ENCODE measurements around the gene NEDD9.

Gene NEDD9

DNA sequence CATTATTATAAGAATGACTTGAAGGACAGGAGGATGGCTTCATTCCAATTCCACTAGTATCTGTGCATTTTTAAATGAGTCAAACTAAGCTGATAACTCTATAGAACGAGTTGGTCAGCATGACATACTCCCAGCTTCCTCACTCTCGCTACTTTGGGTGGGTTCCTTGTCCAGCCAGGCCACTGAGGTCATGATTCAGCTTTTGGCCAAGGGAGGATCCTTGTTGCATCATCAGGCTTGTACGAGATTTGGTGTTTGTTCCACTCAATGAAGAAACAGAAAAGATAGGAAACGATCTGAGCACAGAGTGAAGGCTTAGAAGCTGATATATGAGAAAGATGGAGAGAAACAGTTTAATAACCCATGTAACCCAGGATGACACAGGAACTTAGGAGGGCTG is 19.8 kb downstream of the NEDD9 start (continued):
- TF ChIP-seq ZNF214 (tag by site-specific recombination; IDR thresholded peaks at IDR 0.05; ENCODE audit: borderline replicate concordance): no peak
- TF ChIP-seq ZFP37 (tag by site-specific recombination; IDR thresholded peaks at IDR 0.05): no peak
- no peak for TF ChIP-seq ZNF157 (tag by site-specific recombination; IDR thresholded peaks at IDR 0.05)
- TF ChIP-seq RBAK (tag by site-specific recombination; IDR thresholded peaks at IDR 0.05): no peak
- no peak for TF ChIP-seq ZBTB1 (tag by site-specific recombination; IDR thresholded peaks at IDR 0.05)
- no peak for TF ChIP-seq ZNF629 (tag by site-specific recombination; IDR thresholded peaks at IDR 0.05)

DNA sequence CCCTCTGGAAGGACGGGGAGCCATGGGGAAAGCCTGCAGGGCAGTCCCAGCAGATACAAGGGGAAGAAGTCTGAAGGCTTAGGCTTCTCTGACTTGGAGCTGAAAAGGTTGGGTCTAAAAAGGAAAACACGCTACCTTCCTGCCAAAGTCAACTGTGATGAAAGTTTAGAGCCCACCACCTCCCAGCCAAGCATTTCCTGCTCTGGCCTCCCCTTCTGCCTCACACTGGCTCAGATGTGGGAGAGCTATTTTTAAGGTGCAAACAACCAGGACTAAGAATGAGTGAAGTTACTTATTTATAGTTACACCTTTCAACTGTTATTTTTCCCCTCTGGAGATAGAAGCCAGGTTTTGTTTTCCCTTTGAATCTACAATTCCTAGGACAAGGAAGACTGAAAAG is 21.2 kb downstream of the NEDD9 start:
- Histone ChIP-seq H3K9me3 (ENCODE audit: control insufficient read depth, insufficient read depth, low read depth, low read length) (no peaks in the 10 kb centered on the region), H3K36me3 (ENCODE audit: control insufficient read depth in 2 of 2, insufficient read depth in 1 of 2, low read length in 2 of 2) (peaks cover 0 to 10% of the 10 kb centered on the region in 2 experiments; a peak in 2 of 3 replicates), H3K4me1 (ENCODE audit: control insufficient read depth, insufficient read depth, low read length) (peaks cover 4% of the 10 kb centered on the region), H3K4me3 (ENCODE audit: low read depth, low read length) (no peak overlapping the region), H3K27ac (ENCODE audit: extremely low read depth, low read depth, low read length) (no peak overlapping the region)
- ChIA-PET CTCF (no interaction called here), POLR2A (no interaction called here)
- TF ChIP-seq YY2 (tag by site-specific recombination; IDR thresholded peaks at IDR 0.05) (no peak), ZNF23 (tag by site-specific recombination; IDR thresholded peaks at IDR 0.05; ENCODE audit: borderline replicate concordance) (no peak), ZNF521 (tag by site-specific recombination; IDR thresholded peaks at IDR 0.05) (no peak), MEIS1 (CRISPR knock-in tag; IDR thresholded peaks at IDR 0.05; ENCODE audit: borderline replicate concordance) (no peak), ZNF416 (tag by site-specific recombination; IDR thresholded peaks at IDR 0.05) (no peak), ZNF302 (tag by site-specific recombination; IDR thresholded peaks at IDR 0.05; ENCODE audit: low read depth) (no peak)
- TF ChIP-seq, protein P1, sequence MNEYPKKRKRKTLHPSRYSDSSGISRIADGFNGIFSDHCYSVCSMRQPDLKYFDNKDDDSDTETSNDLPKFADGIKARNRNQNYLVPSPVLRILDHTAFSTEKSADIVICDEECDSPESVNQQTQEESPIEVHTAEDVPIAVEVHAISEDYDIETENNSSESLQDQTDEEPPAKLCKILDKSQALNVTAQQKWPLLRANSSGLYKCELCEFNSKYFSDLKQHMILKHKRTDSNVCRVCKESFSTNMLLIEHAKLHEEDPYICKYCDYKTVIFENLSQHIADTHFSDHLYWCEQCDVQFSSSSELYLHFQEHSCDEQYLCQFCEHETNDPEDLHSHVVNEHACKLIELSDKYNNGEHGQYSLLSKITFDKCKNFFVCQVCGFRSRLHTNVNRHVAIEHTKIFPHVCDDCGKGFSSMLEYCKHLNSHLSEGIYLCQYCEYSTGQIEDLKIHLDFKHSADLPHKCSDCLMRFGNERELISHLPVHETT (tag by site-specific recombination; IDR thresholded peaks at IDR 0.05): no peak
- TF ChIP-seq, protein P2, sequence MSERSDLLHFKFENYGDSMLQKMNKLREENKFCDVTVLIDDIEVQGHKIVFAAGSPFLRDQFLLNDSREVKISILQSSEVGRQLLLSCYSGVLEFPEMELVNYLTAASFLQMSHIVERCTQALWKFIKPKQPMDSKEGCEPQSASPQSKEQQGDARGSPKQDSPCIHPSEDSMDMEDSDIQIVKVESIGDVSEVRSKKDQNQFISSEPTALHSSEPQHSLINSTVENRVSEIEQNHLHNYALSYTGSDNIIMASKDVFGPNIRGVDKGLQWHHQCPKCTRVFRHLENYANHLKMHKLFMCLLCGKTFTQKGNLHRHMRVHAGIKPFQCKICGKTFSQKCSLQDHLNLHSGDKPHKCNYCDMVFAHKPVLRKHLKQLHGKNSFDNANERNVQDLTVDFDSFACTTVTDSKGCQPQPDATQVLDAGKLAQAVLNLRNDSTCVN (tag by site-specific recombination; optimal IDR thresholded peaks at IDR 0.05): no peak

DNA sequence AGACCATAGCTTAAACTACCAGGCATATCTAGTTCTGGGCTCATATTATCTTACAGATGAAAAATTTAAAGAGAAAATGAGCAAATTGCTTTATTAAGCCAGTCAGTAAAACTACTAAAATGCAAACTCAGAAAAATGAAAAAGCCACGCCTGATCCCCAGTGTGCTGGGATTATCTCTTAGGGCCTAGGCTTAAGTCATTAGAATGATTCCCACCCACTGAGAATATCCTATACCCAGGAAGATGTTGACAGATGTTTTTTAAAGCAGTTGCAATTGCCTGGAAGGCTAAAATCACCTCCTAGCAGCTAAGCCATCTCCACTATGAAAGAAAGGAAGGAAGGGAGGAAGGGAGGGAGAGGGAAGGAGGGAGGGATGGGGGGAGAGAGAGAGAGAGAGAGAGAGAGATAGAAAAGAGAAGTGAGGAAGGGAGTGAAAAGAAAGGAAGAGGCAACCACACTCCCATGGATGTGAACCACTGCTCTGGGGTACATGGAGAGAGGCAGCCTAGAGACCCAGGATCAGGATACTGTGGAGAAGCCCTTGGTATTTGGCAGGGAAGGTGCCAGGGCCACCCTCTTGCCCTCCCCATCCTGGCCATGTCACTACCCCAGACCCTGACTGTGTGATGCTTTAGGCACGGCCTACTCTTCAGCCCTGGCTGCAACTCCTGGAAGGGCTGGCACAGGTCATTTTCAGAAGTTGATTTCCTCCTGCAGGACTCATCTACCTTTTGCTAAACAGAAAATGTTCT is 21.9 kb downstream of the NEDD9 start:
- H3K27ac ChIP-seq (ENCODE audit: extremely low read depth, low read depth, low read length): no peak overlapping the region
- H3K4me1 ChIP-seq (ENCODE audit: control insufficient read depth, insufficient read depth, low read length): peaks cover 4% of the 10 kb centered on the region
- no peak for TF ChIP-seq ZNF292 (tag by site-specific recombination; IDR thresholded peaks at IDR 0.05; ENCODE audit: borderline replicate concordance, low read depth)
- TF ChIP-seq, protein P3, sequence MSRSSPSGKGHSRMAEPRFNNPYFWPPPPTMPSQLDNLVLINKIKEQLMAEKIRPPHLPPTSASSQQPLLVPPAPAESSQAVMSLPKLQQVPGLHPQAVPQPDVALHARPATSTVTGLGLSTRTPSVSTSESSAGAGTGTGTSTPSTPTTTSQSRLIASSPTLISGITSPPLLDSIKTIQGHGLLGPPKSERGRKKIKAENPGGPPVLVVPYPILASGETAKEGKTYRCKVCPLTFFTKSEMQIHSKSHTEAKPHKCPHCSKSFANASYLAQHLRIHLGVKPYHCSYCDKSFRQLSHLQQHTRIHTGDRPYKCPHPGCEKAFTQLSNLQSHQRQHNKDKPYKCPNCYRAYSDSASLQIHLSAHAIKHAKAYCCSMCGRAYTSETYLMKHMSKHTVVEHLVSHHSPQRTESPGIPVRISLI (tag by site-specific recombination; IDR thresholded peaks at IDR 0.05): no peak
- TF ChIP-seq SCRT1 (tag by site-specific recombination; IDR thresholded peaks at IDR 0.05; ENCODE audit: borderline replicate concordance): no peak
- TF ChIP-seq ZNF600 (tag by site-specific recombination; IDR thresholded peaks at IDR 0.05): no peak
- no peak for TF ChIP-seq ZNF777 (tag by site-specific recombination; IDR thresholded peaks at IDR 0.05; ENCODE audit: borderline replicate concordance)
- TF ChIP-seq ZNF184 (tag by site-specific recombination; IDR thresholded peaks at IDR 0.05): no peak
- TF ChIP-seq TRIM28 (IDR thresholded peaks at IDR 0.05; ENCODE audit: borderline replicate concordance, low read length): no peak
- TF ChIP-seq GLIS2 (tag by site-specific recombination; IDR thresholded peaks at IDR 0.05): no peak
- TF ChIP-seq FEZF1 (tag by site-specific recombination; IDR thresholded peaks at IDR 0.05): no peak
- TF ChIP-seq EGR2 (tag by site-specific recombination; IDR thresholded peaks at IDR 0.05; ENCODE audit: low read depth): no peak
- no peak for TF ChIP-seq ZNF791 (tag by site-specific recombination; IDR thresholded peaks at IDR 0.05)
- TF ChIP-seq, protein P4, sequence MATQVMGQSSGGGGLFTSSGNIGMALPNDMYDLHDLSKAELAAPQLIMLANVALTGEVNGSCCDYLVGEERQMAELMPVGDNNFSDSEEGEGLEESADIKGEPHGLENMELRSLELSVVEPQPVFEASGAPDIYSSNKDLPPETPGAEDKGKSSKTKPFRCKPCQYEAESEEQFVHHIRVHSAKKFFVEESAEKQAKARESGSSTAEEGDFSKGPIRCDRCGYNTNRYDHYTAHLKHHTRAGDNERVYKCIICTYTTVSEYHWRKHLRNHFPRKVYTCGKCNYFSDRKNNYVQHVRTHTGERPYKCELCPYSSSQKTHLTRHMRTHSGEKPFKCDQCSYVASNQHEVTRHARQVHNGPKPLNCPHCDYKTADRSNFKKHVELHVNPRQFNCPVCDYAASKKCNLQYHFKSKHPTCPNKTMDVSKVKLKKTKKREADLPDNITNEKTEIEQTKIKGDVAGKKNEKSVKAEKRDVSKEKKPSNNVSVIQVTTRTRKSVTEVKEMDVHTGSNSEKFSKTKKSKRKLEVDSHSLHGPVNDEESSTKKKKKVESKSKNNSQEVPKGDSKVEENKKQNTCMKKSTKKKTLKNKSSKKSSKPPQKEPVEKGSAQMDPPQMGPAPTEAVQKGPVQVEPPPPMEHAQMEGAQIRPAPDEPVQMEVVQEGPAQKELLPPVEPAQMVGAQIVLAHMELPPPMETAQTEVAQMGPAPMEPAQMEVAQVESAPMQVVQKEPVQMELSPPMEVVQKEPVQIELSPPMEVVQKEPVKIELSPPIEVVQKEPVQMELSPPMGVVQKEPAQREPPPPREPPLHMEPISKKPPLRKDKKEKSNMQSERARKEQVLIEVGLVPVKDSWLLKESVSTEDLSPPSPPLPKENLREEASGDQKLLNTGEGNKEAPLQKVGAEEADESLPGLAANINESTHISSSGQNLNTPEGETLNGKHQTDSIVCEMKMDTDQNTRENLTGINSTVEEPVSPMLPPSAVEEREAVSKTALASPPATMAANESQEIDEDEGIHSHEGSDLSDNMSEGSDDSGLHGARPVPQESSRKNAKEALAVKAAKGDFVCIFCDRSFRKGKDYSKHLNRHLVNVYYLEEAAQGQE (tag by site-specific recombination; IDR thresholded peaks at IDR 0.05): no peak
- TF ChIP-seq ZNF433 (tag by site-specific recombination; IDR thresholded peaks at IDR 0.05; ENCODE audit: low read depth): no peak
- 0 out of 2 replicates have a peak, but pooled peaks have one; percentile 8 for TF ChIP-seq ZNF596 (tag by site-specific recombination; IDR thresholded peaks at IDR 0.05)

More for the DNA sequence above, 21.9 kb downstream of the NEDD9 start:
- POLR2A ChIA-PET: no interaction called here
- peaks cover 0 to 10% of the 10 kb centered on the region in 2 experiments; a peak in 2 of 3 replicates for H3K36me3 ChIP-seq (ENCODE audit: control insufficient read depth in 2 of 2, insufficient read depth in 1 of 2, low read length in 2 of 2)
- no peaks in the 10 kb centered on the region for H3K9me3 ChIP-seq (ENCODE audit: control insufficient read depth, insufficient read depth, low read depth, low read length)
- CTCF ChIA-PET: interaction anchor here (0.5 to 1.1 kb wide), 3 partner anchors 11 to 221 kb away, joined by 3 to 4 read pairs (median 4); no protein-coding TSS in a partner anchor
- no peak overlapping the region for H3K4me3 ChIP-seq (ENCODE audit: low read depth, low read length)
